ENCODE results near the gene POLE.

Gene POLE

GRCh38 chr12:132579744-132580143 lies 107.4 kb downstream of the POLE start:
- DNase-seq (ENCODE audit: low spot score) = no peak

- no peak for DNase-seq (ENCODE audit: low spot score)
These were observed 108.3 kb downstream of the POLE start for GRCh38 chr12:132578826-132579225.

- DNase-seq (ENCODE audit: low spot score) = no peak
These were observed 109.0 kb downstream of the POLE start for GRCh38 chr12:132578118-132578517.

GRCh38 chr12:132577191-132577920 lies 109.8 kb downstream of the POLE start:
- no peak for DNase-seq (ENCODE audit: low spot score)

GRCh38 chr12:132576701-132577100 lies 110.4 kb downstream of the POLE start:
- DNase-seq (ENCODE audit: low spot score) = no peak

GRCh38 chr12:132575661-132576060 lies 111.5 kb downstream of the POLE start:
- DNase-seq (ENCODE audit: low spot score) = no peak

- no peak for DNase-seq (ENCODE audit: low spot score)
These were observed 112.7 kb downstream of the POLE start for GRCh38 chr12:132574271-132574996.

All from CD4-positive, alpha-beta T cell treated with Interleukin-2 at 100 ng/mL for 4 hours (primary cell).